Measurements from ENCODE around the gene VAMP8.

VAMP8 gene

GRCh38 chr2:85536479-85536878 is 40.9 kb upstream of the VAMP8 start:
- TF ChIP-seq ZFX (IDR thresholded peaks at IDR 0.05) (no peak), CTCF (conservative IDR thresholded peaks at IDR 0.05) (no peak)
- no peak overlapping the region for H3K27ac ChIP-seq

DNA sequence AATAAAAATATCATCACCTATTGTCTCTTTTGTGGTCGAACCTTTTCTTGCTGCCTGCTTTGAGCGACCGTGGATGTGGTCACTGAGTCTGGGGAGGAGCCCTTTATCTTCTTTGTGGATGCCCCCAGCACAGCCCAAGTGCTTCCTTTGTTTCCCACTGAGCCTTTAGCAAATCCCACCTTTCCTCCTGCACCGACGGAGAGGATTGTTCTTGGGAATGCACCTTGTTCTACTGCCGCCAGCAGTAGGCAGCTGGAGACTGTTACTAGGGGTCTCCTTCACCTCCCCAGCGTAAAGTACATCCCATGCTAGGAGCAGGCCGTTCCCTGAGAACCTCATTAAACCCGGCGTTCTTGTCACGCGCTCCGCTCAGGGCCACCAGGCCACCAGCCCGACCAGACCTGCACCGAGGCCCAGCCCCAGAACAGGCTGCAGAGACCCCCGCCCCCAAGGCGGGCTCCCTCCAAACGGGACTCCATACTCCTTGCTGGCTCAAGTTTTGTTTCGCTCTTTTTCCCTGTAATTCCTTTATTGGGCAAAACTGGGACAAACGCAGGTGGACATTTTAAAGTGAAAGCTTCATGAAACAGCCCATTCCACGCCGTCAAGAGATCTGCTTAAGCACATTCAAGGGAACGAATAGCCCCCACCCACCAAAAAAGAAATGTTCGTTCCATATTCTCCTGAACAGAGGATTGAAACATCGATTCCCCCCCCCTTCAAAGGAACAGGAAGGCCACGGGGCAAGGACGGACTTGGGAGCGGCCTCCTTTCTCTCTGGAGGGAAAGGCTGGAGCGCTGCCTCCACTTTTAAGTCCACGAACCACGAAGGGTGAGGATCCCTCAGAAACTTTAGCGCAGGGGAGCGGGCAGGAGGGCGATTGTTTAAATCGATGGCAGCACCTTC is 39.5 kb upstream of the VAMP8 start:
- TF ChIP-seq CTCF (conservative IDR thresholded peaks at IDR 0.05) (no peak), ZFX (IDR thresholded peaks at IDR 0.05) (no peak)
- H3K27ac ChIP-seq: peak overlapping the region; percentile 99

GRCh38 chr2:85538507-85539360 is 38.7 kb upstream of the VAMP8 start, which contains the start of gene MAT2A:
Gene MAT2A, plus strand, starts transcription at chr2:85539168. Its CDS starts 120 bp downstream, at chr2:85539288.
- H3K27ac ChIP-seq: peak within 1 kb of the TSS; percentile 99
- TF ChIP-seq ZFX (IDR thresholded peaks at IDR 0.05): no peak; the same call in 1 of the 2 replicates
- peak; percentile 82 for TF ChIP-seq CTCF (conservative IDR thresholded peaks at IDR 0.05)

GRCh38 chr2:85539361-85540132 is 37.8 kb upstream of the VAMP8 start:
- TF ChIP-seq CTCF (conservative IDR thresholded peaks at IDR 0.05): no peak
- peak; percentile 54; the same call in 1 of the 2 replicates for TF ChIP-seq ZFX (IDR thresholded peaks at IDR 0.05)
- H3K27ac ChIP-seq: peak overlapping the region; percentile 99

DNA sequence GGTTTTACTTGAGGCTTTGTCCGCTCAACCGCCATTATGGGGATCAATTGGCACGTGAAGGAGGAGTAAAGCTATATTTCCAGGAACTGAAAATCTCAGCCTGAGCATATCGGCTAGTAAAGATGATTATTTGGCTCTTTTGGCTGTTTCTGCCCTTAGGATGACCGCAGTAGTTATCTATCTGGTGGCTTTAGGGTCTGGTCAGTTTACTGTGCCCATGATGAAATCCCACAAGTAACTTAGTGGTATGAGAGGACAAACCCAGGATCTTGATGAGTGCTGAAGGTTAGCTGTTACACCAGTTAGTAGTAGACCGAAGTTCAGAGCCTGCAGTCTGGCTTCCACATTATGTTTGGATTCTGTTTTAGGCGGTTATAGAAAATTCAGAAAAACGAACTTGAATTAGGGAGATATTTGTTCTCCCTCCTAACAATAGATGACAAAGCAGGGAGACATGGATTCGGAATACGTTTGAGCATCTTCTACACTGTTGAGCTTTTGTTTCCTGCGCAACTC is 37.2 kb upstream of the VAMP8 start:
- TF ChIP-seq CTCF (conservative IDR thresholded peaks at IDR 0.05) (no peak), ZFX (IDR thresholded peaks at IDR 0.05) (no peak)
- H3K27ac ChIP-seq: peak overlapping the region; percentile 99

GRCh38 chr2:85541262-85541661 is 36.1 kb upstream of the VAMP8 start:
- TF ChIP-seq CTCF (conservative IDR thresholded peaks at IDR 0.05) (no peak), ZFX (IDR thresholded peaks at IDR 0.05) (no peak)
- no peak overlapping the region for H3K27ac ChIP-seq
